NB4 (cell line): ENCODE measurements around the gene GLI3.

Experiments
- DNase-seq: peaks from one replicate; pipeline ENCODE4 v3.0.0; 2010; ENCODE audit warnings: low read depth
- H3K4me3 ChIP-seq: one replicate; pipeline ENCODE4 v1.5.1; 2011; ENCODE audit warnings: mild to moderate bottlenecking, low read depth, low read length, moderate library complexity
- CTCF ChIP-seq: IDR thresholded peaks from one replicate; pipeline ENCODE4 v1.5.1; 2012; ENCODE audit warnings: low read depth, low read length
- MYC ChIP-seq: IDR thresholded peaks from 2 replicates; pipeline ENCODE4 v1.6.1; 2011; ENCODE audit warnings: low read depth, low read length
- POLR2A ChIP-seq: IDR thresholded peaks from 2 replicates; pipeline ENCODE4 v1.6.1; 2011; ENCODE audit warnings: mild to moderate bottlenecking; ENCODE audit not compliant: insufficient read length; ENCODE audit errors: extremely low read depth
- TF ChIP-seq, protein P1 (sequence below): IDR thresholded peaks from 2 replicates; pipeline ENCODE4 v1.6.1; 2011; ENCODE audit warnings: low read depth, low read length

The GLI3 gene

DNA sequence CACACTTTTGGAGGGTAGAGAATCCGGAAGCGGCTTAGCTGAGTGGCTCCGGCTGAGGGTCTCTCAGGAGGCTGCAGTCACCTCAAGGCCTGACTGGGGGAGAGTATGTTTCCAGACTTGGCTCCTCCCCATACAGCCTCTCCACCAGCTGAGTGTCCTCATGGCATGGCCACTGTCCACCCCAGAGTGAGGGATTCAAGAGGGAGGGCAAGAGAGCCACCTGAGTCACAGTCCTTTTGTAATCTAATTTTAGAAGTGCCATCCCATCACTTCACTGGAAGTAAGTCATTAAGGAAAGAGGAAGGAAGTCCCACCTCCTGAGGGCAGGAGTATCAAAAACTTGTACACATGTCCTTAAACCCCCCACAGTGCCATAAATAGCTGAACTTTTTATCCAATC, 134.0 kb downstream of the GLI3 start:
- no peak for DNase-seq
- H3K4me3 ChIP-seq = no peak overlapping the region
- no peak for TF ChIP-seq CTCF
- TF ChIP-seq, protein P1, sequence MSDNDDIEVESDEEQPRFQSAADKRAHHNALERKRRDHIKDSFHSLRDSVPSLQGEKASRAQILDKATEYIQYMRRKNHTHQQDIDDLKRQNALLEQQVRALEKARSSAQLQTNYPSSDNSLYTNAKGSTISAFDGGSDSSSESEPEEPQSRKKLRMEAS = no peak
- no peak for TF ChIP-seq MYC
- no peak for TF ChIP-seq POLR2A

DNA sequence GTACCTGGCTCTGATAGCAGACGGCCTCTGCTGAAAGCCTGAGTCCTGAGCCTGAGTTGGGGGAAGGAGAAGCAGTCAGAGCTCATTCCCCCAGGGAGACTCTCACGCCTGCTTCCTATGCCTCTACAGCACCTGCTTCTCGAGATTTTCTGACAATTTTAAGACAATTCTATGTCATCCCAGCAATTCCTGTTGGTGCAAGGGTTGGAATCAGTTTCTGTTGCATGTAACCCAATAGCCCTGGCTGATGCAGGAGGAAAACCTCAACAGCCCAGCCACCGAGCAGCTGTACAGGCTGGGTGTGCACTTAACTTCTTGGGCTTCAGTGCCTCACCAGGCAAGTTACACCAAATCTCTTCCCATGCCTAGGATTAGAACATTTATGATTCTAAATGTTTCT, 134.7 kb downstream of the GLI3 start:
- no peak overlapping the region for H3K4me3 ChIP-seq
- no peak for TF ChIP-seq POLR2A
- no peak for TF ChIP-seq MYC
- no peak for TF ChIP-seq CTCF
- TF ChIP-seq, protein P1 = no peak
- no peak for DNase-seq

- DNase-seq = peak; percentile 71
- no peak overlapping the region for H3K4me3 ChIP-seq
- TF ChIP-seq MYC (peak; percentile 48; the same call in 1 of the 2 replicates), POLR2A (no peak), CTCF (no peak)
- TF ChIP-seq, protein P1 = peak; percentile 74
Measured at GRCh38 chr7:42100156-42100508, 136.9 kb downstream of the GLI3 start.

- no peak for DNase-seq
- no peak overlapping the region for H3K4me3 ChIP-seq
- TF ChIP-seq MYC = no peak
- TF ChIP-seq, protein P1 = no peak
Measured at GRCh38 chr7:42099470-42100155, 137.4 kb downstream of the GLI3 start.

DNA sequence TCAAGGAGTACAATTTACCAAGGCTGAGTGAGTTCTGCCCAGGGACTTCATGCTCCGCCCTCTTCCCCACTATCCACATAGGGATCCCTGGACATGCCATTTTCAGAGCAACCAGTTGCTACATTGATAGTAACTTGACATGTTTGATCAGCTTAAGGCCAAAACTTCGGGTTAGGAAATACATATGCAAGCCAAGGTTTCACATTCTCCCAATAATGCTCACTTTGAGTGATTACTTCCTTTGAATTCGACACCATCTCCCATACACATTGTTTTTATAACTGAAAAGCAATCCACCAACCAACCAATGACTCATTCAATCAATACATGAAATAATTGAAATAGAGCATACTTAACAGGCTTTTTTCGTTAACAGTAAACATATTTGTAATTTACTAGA, 137.9 kb downstream of the GLI3 start:
- no peak overlapping the region for H3K4me3 ChIP-seq
- no peak for TF ChIP-seq CTCF
- TF ChIP-seq POLR2A = no peak
- TF ChIP-seq MYC = no peak
- TF ChIP-seq, protein P1 = no peak
- DNase-seq = no peak

- peak; percentile 89 for DNase-seq
- no peak overlapping the region for H3K4me3 ChIP-seq
Measured at GRCh38 chr7:42097752-42098151, 139.3 kb downstream of the GLI3 start.

More at GRCh38 chr7:42097752-42098151, 139.3 kb downstream of the GLI3 start:
- TF ChIP-seq POLR2A (no peak), MYC (no peak), CTCF (peak; percentile 33)
- TF ChIP-seq, protein P1 = no peak
